NB4 (cell line): ENCODE measurements around the gene STX19.
A peak's percentile ranks its signal among the peaks of the same experiment; 100 is the strongest.

Experiments
- DNase-seq: peaks from one replicate; pipeline ENCODE4 v3.0.0; 2010; ENCODE audit warnings: low read depth
- H3K4me3 ChIP-seq: one replicate; pipeline ENCODE4 v1.5.1; 2011; ENCODE audit warnings: mild to moderate bottlenecking, low read depth, low read length, moderate library complexity
- MYC ChIP-seq: IDR thresholded peaks from 2 replicates; pipeline ENCODE4 v1.6.1; 2011; ENCODE audit warnings: low read depth, low read length
- POLR2A ChIP-seq: IDR thresholded peaks from 2 replicates; pipeline ENCODE4 v1.6.1; 2011; ENCODE audit warnings: mild to moderate bottlenecking; ENCODE audit not compliant: insufficient read length; ENCODE audit errors: extremely low read depth
- TF ChIP-seq, protein P1 (sequence below): IDR thresholded peaks from one replicate; pipeline ENCODE4 v1.5.1; 2012; ENCODE audit warnings: low read depth, low read length
- TF ChIP-seq, protein P2 (sequence below): IDR thresholded peaks from 2 replicates; pipeline ENCODE4 v1.6.1; 2011; ENCODE audit warnings: low read depth, low read length

STX19 gene

DNA sequence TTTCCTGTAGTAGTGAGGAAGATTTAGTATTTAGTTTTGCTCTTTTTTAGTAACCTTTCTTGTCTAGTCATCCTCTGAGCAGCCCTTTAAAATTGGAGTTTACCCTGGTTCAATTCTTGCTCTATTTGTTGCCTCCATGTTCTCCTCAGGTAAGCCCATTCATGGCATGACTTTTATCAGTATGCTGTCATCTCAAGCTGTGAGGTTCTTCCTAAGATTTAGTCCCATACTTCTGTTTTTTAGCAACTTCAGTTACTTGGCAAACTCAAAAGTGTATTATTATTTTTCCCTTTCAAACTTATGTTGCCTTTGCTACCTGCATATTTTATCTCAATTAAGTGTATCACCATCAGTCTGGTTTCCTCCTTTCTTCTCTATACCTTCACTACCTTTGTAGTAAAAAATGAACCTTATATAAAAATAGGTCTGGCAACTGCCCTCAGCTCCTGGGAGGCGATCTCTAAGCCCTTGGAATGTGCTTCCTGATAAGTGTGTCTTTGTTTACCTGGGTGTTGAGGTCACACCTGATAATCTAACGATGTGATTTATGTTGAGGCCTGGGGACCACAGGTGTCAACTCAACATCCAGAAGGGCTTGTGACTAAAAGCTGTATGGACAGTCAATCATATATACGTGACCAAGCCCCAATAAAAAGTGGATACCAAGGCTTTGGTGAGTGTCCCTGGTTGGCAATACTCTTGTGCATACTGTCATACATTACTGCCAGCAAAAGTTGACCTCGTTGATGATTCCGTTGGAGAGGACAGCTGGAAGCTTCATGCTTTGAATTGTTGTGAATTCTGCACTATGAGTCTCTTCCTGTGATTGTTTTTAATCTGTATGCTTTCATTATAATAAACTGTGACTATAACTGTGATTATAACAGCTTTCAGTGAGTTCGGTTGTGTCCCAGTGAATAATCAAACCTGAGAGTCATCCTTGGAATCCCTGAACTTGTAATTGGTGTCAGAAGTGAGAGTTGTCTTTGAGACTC, 38.4 kb upstream of the STX19 start:
- H3K4me3 ChIP-seq = no peak overlapping the region
- no peak for DNase-seq
- TF ChIP-seq, protein P1, sequence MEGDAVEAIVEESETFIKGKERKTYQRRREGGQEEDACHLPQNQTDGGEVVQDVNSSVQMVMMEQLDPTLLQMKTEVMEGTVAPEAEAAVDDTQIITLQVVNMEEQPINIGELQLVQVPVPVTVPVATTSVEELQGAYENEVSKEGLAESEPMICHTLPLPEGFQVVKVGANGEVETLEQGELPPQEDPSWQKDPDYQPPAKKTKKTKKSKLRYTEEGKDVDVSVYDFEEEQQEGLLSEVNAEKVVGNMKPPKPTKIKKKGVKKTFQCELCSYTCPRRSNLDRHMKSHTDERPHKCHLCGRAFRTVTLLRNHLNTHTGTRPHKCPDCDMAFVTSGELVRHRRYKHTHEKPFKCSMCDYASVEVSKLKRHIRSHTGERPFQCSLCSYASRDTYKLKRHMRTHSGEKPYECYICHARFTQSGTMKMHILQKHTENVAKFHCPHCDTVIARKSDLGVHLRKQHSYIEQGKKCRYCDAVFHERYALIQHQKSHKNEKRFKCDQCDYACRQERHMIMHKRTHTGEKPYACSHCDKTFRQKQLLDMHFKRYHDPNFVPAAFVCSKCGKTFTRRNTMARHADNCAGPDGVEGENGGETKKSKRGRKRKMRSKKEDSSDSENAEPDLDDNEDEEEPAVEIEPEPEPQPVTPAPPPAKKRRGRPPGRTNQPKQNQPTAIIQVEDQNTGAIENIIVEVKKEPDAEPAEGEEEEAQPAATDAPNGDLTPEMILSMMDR = no peak
- TF ChIP-seq, protein P2, sequence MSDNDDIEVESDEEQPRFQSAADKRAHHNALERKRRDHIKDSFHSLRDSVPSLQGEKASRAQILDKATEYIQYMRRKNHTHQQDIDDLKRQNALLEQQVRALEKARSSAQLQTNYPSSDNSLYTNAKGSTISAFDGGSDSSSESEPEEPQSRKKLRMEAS = no peak
- TF ChIP-seq MYC (no peak), POLR2A (no peak)

DNA sequence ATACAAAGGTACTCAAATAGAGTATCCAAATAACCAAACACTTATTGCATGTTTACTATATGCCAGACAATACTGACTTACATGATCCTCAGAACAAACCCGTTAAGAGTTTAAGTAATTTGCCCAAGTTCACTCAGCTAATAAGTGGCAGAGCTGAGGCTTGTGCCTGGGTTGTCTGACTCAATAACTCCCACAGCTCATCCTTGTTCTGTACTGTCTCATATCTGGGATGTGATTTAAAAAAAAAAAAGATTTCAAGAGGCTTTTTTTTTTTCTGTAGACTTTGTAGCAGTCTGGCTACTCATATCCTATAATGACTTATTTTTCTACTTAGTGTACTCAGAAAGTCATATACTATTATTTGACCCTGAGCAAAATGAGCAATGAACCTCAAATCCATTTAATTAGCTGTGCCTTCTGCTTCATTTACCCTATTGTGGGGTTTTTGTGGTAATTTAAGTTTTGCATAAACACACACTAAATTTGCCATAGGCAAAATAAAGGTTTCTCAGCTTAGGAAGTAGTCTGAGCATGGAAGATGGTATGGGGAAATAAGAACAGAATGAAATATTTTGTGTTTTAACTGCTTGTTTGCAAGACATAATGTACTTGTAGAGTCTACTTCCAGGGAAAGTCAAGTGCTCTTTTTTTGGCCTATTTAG, 37.6 kb upstream of the STX19 start:
- no peak for DNase-seq
- TF ChIP-seq POLR2A (no peak), MYC (no peak)
- TF ChIP-seq, protein P1 = no peak
- TF ChIP-seq, protein P2 = no peak

DNA sequence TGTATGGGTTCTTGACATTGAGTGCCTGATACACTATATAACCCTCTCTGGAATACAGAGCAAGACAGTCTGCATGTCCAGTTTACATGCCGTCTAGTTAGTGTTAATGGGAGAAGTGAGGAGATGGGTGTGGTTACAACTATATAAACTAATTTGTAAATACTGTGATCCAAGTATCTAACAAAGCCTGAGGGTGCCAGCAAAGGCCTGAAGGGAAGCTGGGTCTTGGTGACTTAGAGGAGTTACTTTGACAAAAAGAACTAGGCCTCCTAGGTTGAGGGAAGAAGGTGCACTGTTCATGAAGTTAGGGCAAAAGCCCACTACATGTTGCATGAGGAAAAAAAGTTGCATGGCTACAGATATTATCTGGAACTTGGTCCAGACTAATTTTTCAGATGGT, 36.7 kb upstream of the STX19 start:
- TF ChIP-seq, protein P1 = no peak
- TF ChIP-seq, protein P2 = no peak
- no peak for TF ChIP-seq MYC
- no peak for TF ChIP-seq POLR2A
- DNase-seq = no peak
- H3K4me3 ChIP-seq = peak overlapping the region; percentile 86

More for the DNA sequence above, 37.6 kb upstream of the STX19 start:
- no peak overlapping the region for H3K4me3 ChIP-seq

DNA sequence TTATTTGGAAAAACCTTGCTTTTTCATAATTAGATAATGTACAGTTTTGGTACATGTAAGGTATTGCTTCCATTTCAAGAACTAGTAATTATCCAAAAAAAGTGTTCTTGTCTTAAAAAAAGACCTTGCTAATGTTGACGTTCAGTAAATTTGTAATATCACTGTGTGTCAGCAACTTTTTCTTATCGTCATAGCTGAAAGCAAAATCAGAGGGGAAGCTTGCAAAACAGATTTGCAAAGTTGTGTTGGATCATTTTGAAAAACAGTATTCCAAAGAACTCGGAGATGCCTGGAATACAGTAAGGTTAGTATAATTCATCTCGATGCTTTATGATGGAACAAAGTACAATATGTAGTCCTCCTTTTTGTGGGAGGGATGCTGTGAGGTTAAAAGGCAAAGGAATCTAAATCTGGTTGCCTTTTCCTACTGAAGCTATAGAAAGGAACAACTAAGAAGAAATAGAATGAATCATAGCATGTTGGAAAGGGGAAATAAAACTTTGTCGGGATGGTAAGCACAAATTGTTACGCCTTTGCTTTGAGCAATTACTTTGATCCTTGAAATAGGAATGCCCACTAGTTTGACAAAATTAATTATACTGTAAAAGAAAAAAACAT, 36.0 kb upstream of the STX19 start:
- TF ChIP-seq, protein P1 = no peak
- no peak for TF ChIP-seq POLR2A
- TF ChIP-seq MYC = no peak
- TF ChIP-seq, protein P2 = no peak
- peak overlapping the region; percentile 86 for H3K4me3 ChIP-seq

DNA sequence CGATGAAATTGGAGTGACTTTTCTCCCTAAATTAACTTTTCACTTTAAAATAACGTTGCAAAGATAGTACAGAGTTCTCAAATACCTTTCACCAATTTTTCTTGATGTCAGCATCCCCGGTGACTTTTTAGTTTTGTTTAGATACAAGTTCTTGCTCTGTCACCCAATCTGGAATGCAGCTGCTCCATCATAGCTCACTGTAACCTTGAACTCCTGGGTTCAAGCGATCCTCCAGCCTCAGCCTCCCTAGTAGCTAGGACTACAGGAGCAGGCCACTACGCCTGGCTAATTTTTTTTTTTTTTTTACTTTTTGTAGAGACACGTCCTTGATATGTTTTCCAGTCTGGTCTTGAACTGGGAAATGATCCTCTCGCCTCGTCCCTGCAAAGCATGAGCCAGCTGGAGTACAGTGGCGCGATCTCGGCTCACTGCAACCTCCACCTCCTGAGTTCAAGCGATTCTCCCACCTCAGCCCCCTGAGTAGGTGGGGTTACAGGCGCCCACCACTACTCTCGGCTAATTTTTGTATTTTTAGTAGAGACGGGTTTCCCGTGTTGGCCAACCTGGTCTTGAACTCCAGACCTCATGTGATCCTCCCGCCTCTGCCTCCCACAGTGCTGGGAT, 35.2 kb upstream of the STX19 start:
- TF ChIP-seq, protein P2 = no peak
- TF ChIP-seq MYC (no peak), POLR2A (no peak)
- TF ChIP-seq, protein P1 = no peak
- peak overlapping the region; percentile 86 for H3K4me3 ChIP-seq
- peak; percentile 18 for DNase-seq

More for the DNA sequence above, 36.0 kb upstream of the STX19 start:
- DNase-seq = no peak
